GM12801 (cell line): ENCODE measurements around the gene MAP3K6.

Experiments
- TF ChIP-seq, protein P1 (sequence below): IDR thresholded peaks from one replicate; pipeline ENCODE4 v1.5.1; 2011; ENCODE audit warnings: control low read depth; ENCODE audit not compliant: insufficient read length; ENCODE audit errors: extremely low read depth

Gene MAP3K6

DNA sequence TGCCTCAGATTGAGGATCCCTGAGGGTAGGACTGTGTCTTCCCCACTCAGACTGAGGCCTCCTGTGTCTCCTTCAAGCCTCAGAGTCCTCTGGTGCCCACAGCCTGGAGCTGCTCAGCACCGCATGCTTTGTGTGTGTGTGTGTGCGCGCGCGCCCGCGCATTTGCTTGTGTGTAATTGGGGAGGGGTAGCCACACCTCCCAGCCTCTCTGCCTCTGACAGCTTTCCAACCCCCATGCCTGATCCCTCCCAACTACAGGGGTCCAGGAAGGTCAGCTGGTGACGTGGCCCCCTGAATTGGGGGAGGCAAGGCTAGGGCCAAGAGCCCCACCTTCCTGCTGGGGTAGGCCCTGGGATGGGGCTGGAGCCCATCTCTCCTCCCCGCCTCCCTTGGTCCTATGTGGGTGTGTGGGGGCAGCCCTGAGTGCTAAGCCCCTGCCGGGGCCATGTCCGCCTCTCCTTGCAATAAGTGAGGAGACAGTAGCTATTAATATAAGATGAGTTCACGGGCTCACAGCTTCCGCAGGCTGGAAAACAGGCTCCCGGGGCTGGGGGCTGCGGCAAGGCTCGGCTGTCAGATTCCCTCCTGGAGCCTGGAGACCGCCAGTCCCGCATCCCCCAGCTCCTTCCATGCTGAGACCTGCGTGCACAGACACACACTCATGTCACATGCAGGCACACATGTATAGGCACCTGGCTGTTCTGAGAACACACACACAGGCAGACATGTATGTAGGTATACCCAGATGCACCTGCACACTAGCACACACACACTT, 32.7 kb upstream of the MAP3K6 start:
- TF ChIP-seq, protein P1, sequence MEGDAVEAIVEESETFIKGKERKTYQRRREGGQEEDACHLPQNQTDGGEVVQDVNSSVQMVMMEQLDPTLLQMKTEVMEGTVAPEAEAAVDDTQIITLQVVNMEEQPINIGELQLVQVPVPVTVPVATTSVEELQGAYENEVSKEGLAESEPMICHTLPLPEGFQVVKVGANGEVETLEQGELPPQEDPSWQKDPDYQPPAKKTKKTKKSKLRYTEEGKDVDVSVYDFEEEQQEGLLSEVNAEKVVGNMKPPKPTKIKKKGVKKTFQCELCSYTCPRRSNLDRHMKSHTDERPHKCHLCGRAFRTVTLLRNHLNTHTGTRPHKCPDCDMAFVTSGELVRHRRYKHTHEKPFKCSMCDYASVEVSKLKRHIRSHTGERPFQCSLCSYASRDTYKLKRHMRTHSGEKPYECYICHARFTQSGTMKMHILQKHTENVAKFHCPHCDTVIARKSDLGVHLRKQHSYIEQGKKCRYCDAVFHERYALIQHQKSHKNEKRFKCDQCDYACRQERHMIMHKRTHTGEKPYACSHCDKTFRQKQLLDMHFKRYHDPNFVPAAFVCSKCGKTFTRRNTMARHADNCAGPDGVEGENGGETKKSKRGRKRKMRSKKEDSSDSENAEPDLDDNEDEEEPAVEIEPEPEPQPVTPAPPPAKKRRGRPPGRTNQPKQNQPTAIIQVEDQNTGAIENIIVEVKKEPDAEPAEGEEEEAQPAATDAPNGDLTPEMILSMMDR = no peak

DNA sequence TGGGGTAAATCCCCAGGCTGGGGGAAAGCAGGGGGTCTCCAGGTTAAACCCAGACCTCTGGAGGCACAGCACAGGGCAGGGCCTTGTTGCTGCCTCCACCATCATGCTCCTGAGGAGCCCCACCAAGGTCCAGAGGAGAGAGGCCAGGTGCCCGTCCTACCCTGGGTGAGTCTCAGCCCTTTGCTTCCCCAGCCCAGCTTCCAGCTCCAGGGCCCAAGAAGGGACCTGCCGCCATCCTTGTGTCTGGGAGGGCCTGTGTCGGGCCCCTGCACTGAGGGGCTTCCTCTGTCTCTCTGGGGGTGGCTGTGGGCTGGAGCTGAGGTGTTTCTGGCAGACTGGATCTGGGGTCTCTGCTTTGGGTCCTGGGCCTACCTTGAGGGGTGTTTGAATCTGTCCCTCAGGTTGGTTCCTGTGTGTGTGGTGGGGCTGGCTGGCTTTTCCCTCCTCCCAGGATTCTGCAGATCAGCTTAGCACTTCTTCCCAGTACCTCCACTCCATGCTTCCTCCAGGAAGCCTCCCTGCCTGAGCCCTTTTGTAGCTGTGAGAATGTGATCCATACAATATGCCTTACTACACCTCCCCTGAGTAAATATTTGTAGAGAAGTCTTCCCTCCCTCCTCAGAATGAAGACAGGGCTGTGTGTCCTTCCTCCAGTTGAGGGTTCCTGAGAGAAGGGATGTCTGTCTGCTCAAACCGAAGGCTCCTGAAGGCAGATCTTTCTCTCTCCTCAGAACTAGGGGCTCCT, 31.8 kb upstream of the MAP3K6 start:
- TF ChIP-seq, protein P1 = no peak

DNA sequence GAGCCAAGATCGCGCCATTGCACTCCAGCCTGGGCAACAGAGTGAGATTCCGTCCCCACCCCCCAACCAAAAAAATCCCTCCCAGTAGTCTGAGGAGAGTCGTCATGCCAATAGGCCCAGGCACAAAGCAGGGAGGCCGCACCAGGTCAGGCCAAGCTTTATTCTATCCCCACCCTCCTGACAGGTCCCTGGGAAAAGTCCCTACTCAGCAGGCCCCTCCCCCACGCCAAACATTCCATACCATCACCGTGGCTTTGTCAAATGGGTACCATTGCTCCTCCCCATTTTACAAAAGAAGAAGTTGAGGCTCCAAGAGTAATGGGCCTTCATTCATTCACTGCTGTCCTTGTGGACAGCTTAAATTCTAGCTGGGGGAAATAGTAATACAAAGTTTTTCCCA, 31.0 kb upstream of the MAP3K6 start:
- TF ChIP-seq, protein P1 = no peak

DNA sequence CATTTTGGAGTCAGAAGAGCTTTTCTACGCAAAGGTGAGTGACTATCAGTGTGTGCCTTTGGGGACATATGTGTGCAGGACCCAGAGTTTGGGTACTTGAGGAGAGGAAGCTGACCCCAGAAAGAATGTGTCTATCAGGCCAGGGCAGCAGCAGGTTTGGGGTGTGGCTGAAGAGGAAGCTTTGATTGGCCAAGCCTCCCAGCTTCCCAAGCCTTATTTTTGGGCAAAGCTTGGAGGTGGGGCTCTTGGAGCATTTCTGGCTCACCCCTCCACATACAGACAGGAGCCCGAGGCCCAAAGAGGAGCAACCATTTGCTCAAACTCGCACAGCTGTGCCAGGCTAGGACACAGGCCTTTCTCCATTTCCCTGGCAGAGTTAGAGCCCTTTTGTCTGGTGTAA, 30.3 kb upstream of the MAP3K6 start:
- TF ChIP-seq, protein P1 = no peak

DNA sequence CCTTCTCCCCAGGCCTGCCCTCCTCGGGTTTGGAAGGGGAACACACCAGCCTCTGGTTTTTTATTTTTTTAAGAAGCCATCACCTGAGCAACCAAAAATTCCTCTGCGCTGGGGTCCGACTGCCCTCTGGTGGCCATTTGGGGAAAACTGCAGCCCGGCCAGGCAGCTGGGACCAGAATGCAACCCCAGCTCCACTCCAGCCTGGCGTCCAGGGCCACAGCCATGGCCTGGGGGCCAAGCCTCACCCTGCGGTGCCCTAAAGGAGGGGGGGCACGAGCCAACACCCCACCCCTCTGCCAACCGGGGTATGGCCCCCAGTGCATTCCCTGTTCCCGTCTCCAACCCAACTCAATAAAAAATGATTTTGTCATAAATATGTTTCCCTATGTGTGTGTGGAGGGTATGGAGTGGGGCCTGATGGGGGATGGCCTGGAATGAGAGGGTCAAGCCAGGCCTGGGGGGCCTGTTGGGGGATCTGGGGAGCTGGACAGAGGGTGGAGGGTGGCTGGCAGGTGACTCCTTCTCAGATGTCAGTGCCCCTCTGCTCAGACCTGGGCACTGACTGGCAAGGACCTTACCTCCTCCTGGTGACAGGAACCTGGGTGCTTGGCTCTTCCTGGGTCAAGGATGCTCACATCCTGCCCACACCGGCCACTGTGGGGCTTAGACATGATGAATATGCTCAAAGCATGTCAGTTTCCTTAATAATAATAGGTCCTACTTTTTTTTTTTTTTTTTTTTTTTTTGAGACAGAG, 28.9 kb upstream of the MAP3K6 start:
- TF ChIP-seq, protein P1 = no peak

DNA sequence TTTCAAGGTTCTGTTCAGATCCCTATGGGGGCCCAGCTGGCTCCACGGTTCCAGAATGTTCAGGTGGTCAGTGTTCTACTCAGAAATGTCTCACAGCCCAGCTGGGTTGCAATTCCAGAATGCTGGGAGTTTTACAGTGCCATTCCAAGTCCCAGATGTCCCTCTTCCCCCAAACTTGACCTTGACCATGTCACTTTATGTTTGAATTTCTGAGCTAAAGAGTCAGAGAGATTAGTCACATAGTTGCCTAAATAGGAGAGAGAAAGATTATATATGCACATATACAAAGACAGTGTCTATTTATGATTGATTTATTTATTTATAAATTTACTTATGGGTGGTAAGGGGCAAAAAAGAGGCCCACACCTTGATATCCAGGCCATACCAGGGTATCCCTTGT, 28.2 kb upstream of the MAP3K6 start:
- TF ChIP-seq, protein P1 = no peak

DNA sequence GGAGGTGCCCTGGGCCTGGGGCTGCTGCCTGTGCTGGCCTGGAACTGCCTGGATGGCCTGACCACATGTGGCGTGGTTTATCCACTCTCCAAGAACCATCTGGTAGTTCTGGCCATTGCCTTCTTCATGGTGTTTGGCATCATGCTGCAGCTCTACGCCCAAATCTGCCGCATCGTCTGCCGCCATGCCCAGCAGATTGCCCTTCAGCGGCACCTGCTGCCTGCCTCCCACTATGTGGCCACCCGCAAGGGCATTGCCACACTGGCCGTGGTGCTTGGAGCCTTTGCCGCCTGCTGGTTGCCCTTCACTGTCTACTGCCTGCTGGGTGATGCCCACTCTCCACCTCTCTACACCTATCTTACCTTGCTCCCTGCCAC, 27.5 kb upstream of the MAP3K6 start:
- TF ChIP-seq, protein P1 = no peak
